BE2C (cell line): Measurements from ENCODE around the gene CUL4A.
"Not testable (repeated sequence)": the region's sequence is repeated elsewhere in the genome, so short reads cannot be mapped to it uniquely, and the experiment has no call there.

Source experiments
- DNase-seq: peaks from one replicate; pipeline ENCODE4 v3.0.0-alpha.2; 2020
- H3K27me3 ChIP-seq: fragments of 250-450 bp; sonication (Bioruptor Pico); 2 replicates; pipeline ENCODE4 v1.5.1; 2020; ENCODE audit warnings: mild to moderate bottlenecking
- H3K36me3 ChIP-seq: fragments of 250-450 bp; sonication (Bioruptor Pico); 2 replicates; pipeline ENCODE4 v1.5.1; 2020; ENCODE audit warnings: mild to moderate bottlenecking
- H3K4me1 ChIP-seq: fragments of 250-450 bp; sonication (Bioruptor Pico); 2 replicates; pipeline ENCODE4 v1.5.1; 2020
- H3K4me3 ChIP-seq: 2 replicates; pipeline ENCODE4 v1.5.1; 2011; ENCODE audit warnings: low read depth, low read length
- H3K9me3 ChIP-seq: fragments of 250-450 bp; sonication (Bioruptor Pico); 2 replicates; pipeline ENCODE4 v1.5.1; 2020
- CTCF ChIP-seq: IDR thresholded peaks from 2 replicates; pipeline ENCODE4 v1.5.1; 2012; ENCODE audit warnings: mild to moderate bottlenecking, low read depth, low read length

The CUL4A gene

GRCh38 chr13:113309473-113309872 lies 100.1 kb downstream of the CUL4A start:
- Histone ChIP-seq H3K36me3 (peaks cover 21% of the 10 kb centered on the region), H3K9me3 (no peaks in the 10 kb centered on the region), H3K27me3 (no peaks in the 10 kb centered on the region), H3K4me1 (no peaks in the 10 kb centered on the region), H3K4me3 (no peak overlapping the region)
- TF ChIP-seq CTCF = no peak
- no peak for DNase-seq

GRCh38 chr13:113314112-113314511 lies 104.7 kb downstream of the CUL4A start:
- H3K36me3 ChIP-seq = peaks cover 26% of the 10 kb centered on the region
- DNase-seq, H3K9me3 ChIP-seq: not testable (repeated sequence)

GRCh38 chr13:113314895-113315470 lies 105.6 kb downstream of the CUL4A start:
- H3K27me3 ChIP-seq, H3K9me3 ChIP-seq, H3K4me1 ChIP-seq, DNase-seq, H3K4me3 ChIP-seq: not testable (repeated sequence)
- H3K36me3 ChIP-seq = peaks cover 28% of the 10 kb centered on the region

More at GRCh38 chr13:113314112-113314511, 104.7 kb downstream of the CUL4A start:
- H3K4me1 ChIP-seq, H3K27me3 ChIP-seq, H3K4me3 ChIP-seq: not testable (repeated sequence)

- TF ChIP-seq CTCF = no peak
- Histone ChIP-seq H3K4me3 (no peak overlapping the region), H3K9me3 (no peaks in the 10 kb centered on the region), H3K27me3 (no peaks in the 10 kb centered on the region), H3K4me1 (no peaks in the 10 kb centered on the region), H3K36me3 (peaks cover 34% of the 10 kb centered on the region)
- no peak for DNase-seq
Observed at GRCh38 chr13:113315992-113316391, 106.6 kb downstream of the CUL4A start.
